Suprapubic skin (tissue), 4 donors: Measurements from ENCODE around the gene HUS1B.

ENCODE experiments used
- CTCF ChIP-seq, 2 donors: fragments of 200-600 bp in 1 of 2; fragments of 450-650 bp in 1 of 2; sonication (generic) in 1 of 2; IDR thresholded peaks; one replicate each; pipeline ENCODE4 v1.5.1; 2016 to 2019; ENCODE audit warnings: antibody characterized with exemption in 2 of 2, mild to moderate bottlenecking in 1 of 2, moderate library complexity in 1 of 2
- EP300 ChIP-seq: sonication (generic); formaldehyde crosslinking; IDR thresholded peaks from one replicate; pipeline ENCODE4 v1.6.1; 2017; ENCODE audit warnings: antibody characterized with exemption
- POLR2A ChIP-seq, 2 donors: fragments of 450-650 bp; IDR thresholded peaks; one replicate each; pipeline ENCODE4 v1.6.1; 2017; ENCODE audit warnings: antibody characterized with exemption in 2 of 2, mild to moderate bottlenecking in 2 of 2, moderate library complexity in 2 of 2
- POLR2AphosphoS5 ChIP-seq, 3 donors: sonication (generic); formaldehyde crosslinking; IDR thresholded peaks; one replicate each; pipeline ENCODE4 v1.6.1; 2017; ENCODE audit warnings: antibody characterized with exemption in 3 of 3

- TF ChIP-seq POLR2A (IDR thresholded peaks at IDR 0.05) (no peak), EP300 (no peak), CTCF (IDR thresholded peaks at IDR 0.05) (no peak), POLR2AphosphoS5 (IDR thresholded peaks at IDR 0.05) (no peak)
These were observed 21.7 kb downstream of the HUS1B start for GRCh38 chr6:635233-635632.
